ENCODE data around the gene EMX2. TPM values are rescaled to one million over a fixed set of nuclear protein-coding genes. Genes with fewer than 3 reads are reported as not detected.
A peak's percentile ranks its signal among the peaks of the same experiment; 100 is the strongest.
"Not testable (repeated sequence)": the region's sequence is repeated elsewhere in the genome, so short reads cannot be mapped to it uniquely, and the experiment has no call there.

EMX2 gene
- total RNA-seq = not detected
- long read RNA-seq = 0 reads

DNA sequence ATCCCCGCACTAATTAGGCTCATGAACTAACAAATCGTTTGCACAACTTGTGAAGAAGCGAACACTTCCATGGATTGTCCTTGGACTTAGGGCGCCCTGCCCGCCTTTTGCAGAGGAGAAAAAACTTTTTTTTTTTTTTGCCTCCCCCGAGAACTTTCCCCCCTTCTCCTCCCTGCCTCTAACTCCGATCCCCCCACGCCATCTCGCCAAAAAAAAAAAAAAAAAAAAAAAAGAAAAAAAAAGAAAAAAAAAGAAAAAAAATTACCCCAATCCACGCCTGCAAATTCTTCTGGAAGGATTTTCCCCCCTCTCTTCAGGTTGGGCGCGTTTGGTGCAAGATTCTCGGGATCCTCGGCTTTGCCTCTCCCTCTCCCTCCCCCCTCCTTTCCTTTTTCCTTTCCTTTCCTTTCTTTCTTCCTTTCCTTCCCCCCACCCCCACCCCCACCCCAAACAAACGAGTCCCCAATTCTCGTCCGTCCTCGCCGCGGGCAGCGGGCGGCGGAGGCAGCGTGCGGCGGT lies at the start of gene EMX2:
EMX2 (plus strand) TSS at position 41 of the 519 bp plus-strand sequence. CDS start 522 bp downstream, outside the sequence.
- ATAC-seq (ENCODE audit: poor library complexity) = no peak
- DNase-seq = no peak
- intact Hi-C loops (cut with DNase I) = no loop called here

GRCh38 chr10:117496031-117496430 lies 46.5 kb upstream of the EMX2 start:
- DNase-seq = no peak
- no peak for ATAC-seq (ENCODE audit: poor library complexity)
- intact Hi-C loops (cut with DNase I) = loop anchor here (5.0 to 10.0 kb wide), 2 partner anchors 746 to 959 kb away; no protein-coding TSS in a partner anchor

- DNase-seq (peak; percentile 85), ATAC-seq (ENCODE audit: poor library complexity) (peak; percentile 95)
- intact Hi-C loops (cut with DNase I) = loop anchor here (5.0 to 10.0 kb wide), 2 partner anchors 746 to 958 kb away; no protein-coding TSS in a partner anchor
These were observed 45.9 kb upstream of the EMX2 start for GRCh38 chr10:117496616-117497028.

DNA sequence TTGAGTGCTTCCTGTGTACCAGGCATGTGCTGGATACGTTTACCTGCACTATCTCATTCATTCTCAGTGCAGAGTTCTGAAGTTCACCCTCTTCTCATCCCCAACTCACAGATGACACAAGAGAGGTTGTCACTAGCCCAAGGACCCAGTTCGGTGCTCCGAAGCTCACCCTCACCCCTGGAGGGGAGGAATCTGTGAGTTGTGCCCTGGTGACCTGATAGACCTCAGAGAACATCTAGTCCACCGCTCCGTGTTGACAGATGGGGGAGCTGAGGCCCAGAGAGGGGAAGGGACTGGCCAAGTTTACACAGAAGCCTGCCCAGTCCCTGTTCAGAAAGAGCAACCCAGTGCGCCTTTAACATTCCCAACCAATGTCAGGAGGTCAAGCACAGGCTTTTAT lies 44.8 kb upstream of the EMX2 start:
- ATAC-seq (ENCODE audit: poor library complexity) (no peak), DNase-seq (no peak)
- intact Hi-C loops (cut with DNase I) = loop anchor here (5.0 to 10.0 kb wide), 2 partner anchors 745 to 957 kb away; no protein-coding TSS in a partner anchor

GRCh38 chr10:117499248-117500105 lies 43.1 kb upstream of the EMX2 start:
- ATAC-seq (ENCODE audit: poor library complexity) = no peak
- DNase-seq = no peak
- intact Hi-C loops (cut with DNase I) = loop anchor here (5.0 to 10.0 kb wide), 2 partner anchors 743 to 955 kb away; no protein-coding TSS in a partner anchor

GRCh38 chr10:117500456-117500855 lies 42.1 kb upstream of the EMX2 start:
- ATAC-seq (ENCODE audit: poor library complexity) (no peak), DNase-seq (no peak)
- intact Hi-C loops (cut with DNase I) = no loop called here

- ATAC-seq (ENCODE audit: poor library complexity) (no peak), DNase-seq (no peak)
- intact Hi-C loops (cut with DNase I) = no loop called here
These were observed 41.0 kb upstream of the EMX2 start for GRCh38 chr10:117501460-117502035.

DNA sequence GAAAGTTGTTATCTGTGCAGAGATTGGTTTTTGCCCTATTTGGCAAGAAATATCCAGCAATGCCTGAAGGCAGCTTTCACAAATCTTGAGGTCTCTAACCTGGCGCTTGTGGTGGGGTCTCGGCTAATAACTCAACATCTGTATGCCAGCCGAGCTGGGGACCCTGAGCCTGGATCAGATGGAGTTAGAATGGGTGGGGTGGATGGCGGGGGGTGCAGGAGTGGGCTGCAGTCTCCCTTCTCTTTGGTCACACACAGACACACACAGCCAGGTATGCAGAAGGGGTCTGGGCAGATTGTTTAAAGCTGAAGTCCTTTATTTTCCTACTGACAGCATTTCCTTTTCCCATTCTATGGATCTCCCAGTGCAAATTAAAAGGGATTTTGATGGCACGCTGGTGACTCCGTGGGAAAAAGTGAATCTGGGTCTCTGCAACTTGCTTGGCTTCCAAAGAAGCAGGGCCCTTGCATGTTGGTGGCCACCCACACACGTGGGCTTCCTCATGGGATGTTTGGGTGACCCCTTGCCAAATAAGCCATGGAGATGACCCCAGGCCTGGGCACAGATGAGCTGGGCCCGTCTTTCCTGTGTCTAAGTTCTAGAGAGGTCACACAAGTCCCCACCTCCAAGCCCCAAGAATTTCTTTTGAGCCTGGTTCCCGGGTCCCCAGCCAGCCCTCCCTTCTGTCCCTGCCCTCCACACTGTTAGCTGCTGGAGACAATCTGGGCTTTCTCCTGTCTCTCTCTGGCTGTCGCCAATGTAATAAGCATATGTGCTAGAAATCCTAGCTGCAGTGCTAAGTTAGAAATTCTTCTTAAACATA lies 39.9 kb upstream of the EMX2 start:
- intact Hi-C loops (cut with DNase I) = no loop called here
- DNase-seq (no peak), ATAC-seq (ENCODE audit: poor library complexity) (no peak)

- ATAC-seq (ENCODE audit: poor library complexity) (no peak), DNase-seq (no peak)
- intact Hi-C loops (cut with DNase I) = no loop called here
These were observed 39.0 kb upstream of the EMX2 start for GRCh38 chr10:117503244-117504205.

GRCh38 chr10:117504562-117504961 lies 38.0 kb upstream of the EMX2 start:
- intact Hi-C loops (cut with DNase I) = no loop called here
- ATAC-seq (ENCODE audit: poor library complexity) = no peak
- no peak for DNase-seq

DNA sequence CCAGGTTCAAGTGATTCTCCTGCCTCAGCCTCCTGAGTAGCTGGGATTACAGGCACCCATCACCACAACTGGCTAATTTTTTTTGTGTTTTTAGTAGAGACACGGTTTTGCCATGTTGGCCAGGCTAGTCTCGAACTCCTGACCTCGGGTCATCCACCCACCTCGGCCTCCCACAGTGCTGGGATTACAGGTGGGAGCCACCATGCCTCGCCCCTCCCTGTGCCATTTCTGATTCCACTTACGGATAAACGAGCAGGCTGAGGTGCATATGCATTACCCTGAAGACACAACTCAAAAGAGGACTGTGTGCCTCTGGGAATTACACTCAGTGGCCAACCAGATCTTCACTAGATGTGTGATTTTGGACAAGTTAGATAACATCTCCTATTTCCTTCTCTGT lies 35.5 kb upstream of the EMX2 start:
- intact Hi-C loops (cut with DNase I); ATAC-seq (ENCODE audit: poor library complexity): not testable (repeated sequence)

DNA sequence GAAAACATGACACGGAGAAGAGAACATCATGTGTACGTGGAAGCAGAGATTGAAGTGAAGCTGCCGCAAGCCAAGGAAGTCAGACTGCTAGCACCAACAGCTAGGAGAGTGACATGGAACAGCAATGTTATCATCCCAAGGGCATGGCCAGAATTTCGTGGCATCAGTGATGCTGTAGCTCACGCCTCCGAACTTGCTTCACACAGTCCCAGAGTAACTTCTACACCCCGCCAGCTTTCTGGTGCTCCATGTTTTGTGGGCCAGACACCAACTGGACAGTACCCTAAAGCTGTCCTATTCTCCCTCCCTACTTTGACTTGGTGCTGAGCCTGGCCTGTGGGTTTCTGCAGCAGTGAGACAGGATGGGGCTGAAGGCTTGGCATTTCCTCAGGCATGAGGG lies 33.0 kb upstream of the EMX2 start:
- no peak for ATAC-seq (ENCODE audit: poor library complexity)
- DNase-seq = no peak
- intact Hi-C loops (cut with DNase I) = no loop called here

More for the DNA sequence above, 35.5 kb upstream of the EMX2 start:
- DNase-seq = not testable (repeated sequence)

- intact Hi-C loops (cut with DNase I) = no loop called here
- DNase-seq (no peak), ATAC-seq (ENCODE audit: poor library complexity) (no peak)
These were observed 30.8 kb upstream of the EMX2 start for GRCh38 chr10:117511601-117512390.

DNA sequence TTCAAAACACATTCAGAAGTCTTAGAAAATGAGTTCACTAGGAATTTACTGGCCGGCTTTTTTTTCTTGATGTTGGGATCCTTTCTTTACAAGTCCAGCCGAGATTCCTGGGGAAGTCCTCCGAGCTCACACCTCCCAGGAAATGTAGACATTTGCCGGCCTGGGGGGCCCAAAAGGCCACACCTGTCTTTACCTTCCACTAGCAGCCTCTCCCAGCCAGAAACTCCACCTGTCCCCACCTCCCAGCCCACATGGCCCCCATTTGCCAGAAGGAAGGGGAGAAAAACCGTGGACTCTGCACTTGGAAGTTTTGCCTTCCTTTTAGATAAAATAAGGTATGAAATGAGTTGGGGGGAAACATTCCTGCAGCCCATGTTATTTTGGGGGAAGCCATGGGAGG lies 27.6 kb upstream of the EMX2 start:
- ATAC-seq (ENCODE audit: poor library complexity) = no peak
- intact Hi-C loops (cut with DNase I) = no loop called here
- no peak for DNase-seq

GRCh38 chr10:117516681-117517080 lies 25.9 kb upstream of the EMX2 start:
- intact Hi-C loops (cut with DNase I) = no loop called here
- ATAC-seq (ENCODE audit: poor library complexity) = no peak
- DNase-seq = no peak

DNA sequence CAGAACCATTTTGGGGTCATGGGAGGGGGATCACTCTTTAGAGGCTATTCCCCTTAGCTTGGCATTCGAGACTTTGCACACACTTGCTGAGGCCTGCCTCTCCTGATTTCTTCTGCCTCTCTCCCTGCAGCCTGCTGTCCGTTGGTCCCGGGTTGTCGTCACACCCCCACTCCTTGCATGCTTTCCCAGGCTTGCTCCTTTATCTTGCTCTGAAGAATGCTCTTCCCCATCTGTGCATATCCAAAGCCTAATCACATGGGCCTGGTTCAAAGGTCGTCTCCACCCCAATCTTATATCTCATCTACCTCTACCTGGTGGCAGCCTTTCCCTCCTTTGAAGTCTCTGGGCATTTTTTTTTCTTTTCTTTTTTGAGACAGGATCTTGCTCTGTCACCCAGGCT lies 24.3 kb upstream of the EMX2 start:
- intact Hi-C loops (cut with DNase I) = no loop called here
- no peak for DNase-seq
- ATAC-seq (ENCODE audit: poor library complexity) = no peak

DNA sequence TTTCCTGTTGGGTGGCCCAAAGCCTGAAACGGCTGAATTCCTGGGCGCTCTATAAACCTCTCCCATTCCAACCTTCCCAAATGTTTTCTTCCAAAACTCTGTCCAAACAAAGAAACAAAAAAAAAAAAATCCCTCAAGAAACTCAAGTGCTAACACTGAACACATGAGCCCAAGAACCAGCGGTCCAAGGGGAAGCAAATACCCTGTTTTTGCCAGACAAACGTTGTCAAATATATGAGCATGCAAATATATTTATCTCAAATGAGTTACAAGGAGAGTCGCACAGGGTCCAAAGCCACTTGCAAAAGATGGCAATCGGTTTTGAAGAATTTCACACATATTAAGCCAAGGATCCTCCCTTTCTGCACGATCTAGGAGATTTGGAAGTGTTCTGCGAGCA lies 23.3 kb upstream of the EMX2 start:
- no peak for DNase-seq
- ATAC-seq (ENCODE audit: poor library complexity) = no peak
- intact Hi-C loops (cut with DNase I) = no loop called here

Data from Right ventricle myocardium superior (tissue), 1 donor.